NAMALWA (cell line): ENCODE data around the gene LINC00237.

Experiments
- DNase-seq: peaks from one replicate; pipeline ENCODE4 v3.0.0-alpha.2; 2015; ENCODE audit warnings: low spot score

LINC00237 gene

GRCh38 chr20:21125072-21125848 lies 19.1 kb upstream of the LINC00237 start:
- no peak for DNase-seq

GRCh38 chr20:21124190-21124589 lies 18.0 kb upstream of the LINC00237 start:
- no peak for DNase-seq

DNA sequence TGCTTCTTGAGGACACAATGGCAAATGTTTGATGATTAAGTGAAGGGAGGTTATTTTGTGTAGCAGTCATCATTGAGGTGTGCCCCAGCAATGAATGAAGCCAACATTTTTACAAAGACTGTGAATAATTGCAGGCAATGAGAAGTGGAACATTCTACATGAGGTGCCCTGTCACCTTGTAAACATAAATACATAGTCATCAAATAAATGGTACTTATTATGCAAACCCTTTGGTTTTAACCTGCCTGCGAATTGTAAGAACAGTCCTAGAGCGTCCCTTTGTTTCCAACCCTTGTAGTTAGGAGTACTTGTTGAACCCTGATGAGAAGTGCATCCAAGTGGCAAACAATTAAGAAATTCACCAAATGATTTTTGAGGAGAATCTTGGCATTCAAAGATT lies 12.6 kb upstream of the LINC00237 start:
- DNase-seq = no peak

GRCh38 chr20:21118138-21118537 lies 12.0 kb upstream of the LINC00237 start:
- DNase-seq = no peak

- DNase-seq = no peak
Measured at GRCh38 chr20:21117521-21117920, 11.4 kb upstream of the LINC00237 start.

- DNase-seq = no peak
Measured at GRCh38 chr20:21114584-21114983, 8.4 kb upstream of the LINC00237 start.

- DNase-seq = no peak
Measured at GRCh38 chr20:21113697-21114096, 7.5 kb upstream of the LINC00237 start.

DNA sequence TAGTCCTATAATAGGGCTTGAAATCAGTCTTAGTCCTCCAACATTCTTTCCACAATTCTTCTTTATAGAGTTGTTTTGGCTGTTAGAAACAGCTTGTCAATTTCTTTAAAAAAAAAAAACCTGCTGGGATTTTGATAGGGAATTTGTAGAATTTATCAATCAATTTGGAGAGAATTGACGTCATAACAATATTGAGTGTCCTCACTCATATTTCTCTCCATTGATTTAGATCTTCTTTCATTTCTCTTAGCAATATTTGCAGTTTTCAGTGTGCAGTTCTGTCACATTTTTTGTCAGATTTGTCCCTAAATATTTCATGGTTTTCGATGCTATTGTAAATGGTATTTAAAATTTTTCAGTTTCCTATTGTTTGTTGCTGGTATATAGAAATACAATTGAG lies 5.3 kb upstream of the LINC00237 start:
- DNase-seq = no peak

DNA sequence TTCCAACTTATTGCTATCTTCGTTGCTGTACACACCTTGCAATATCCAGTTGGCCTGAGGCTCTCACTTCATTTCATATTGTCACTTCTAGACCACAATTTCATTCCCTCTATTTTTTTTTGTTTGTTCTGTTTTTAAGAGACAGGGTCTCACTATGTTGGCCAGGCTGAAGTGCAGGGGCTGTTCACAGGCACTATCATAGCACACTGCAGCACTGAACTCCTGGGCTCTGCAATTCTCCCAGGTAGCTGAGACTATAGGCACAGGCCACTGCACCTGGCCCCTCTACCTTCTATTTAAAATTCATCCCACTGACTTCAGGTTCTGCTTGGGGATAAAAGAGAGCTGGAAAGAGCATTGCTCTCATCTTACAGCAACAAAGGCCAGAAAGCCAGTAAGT lies 4.7 kb upstream of the LINC00237 start:
- DNase-seq = no peak

DNA sequence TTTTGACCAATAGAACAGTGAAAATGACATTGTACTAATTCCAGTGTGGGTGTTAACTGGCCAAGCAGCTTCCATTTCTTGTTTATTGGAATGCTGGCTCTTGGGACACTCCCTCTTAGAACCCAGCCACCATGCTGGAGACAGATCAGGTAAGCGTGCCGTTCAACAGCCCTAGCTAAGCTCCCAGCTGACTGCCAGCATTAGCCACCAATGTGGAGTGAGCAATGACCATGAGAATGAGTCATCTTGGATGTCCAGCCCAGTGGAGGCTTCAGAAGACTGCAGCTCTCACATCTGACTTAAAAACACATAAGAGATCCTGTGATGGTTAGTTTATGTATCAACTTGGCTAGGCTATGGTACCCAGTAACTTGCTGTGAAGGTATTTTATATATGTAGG lies 3.0 kb upstream of the LINC00237 start:
- DNase-seq = no peak

DNA sequence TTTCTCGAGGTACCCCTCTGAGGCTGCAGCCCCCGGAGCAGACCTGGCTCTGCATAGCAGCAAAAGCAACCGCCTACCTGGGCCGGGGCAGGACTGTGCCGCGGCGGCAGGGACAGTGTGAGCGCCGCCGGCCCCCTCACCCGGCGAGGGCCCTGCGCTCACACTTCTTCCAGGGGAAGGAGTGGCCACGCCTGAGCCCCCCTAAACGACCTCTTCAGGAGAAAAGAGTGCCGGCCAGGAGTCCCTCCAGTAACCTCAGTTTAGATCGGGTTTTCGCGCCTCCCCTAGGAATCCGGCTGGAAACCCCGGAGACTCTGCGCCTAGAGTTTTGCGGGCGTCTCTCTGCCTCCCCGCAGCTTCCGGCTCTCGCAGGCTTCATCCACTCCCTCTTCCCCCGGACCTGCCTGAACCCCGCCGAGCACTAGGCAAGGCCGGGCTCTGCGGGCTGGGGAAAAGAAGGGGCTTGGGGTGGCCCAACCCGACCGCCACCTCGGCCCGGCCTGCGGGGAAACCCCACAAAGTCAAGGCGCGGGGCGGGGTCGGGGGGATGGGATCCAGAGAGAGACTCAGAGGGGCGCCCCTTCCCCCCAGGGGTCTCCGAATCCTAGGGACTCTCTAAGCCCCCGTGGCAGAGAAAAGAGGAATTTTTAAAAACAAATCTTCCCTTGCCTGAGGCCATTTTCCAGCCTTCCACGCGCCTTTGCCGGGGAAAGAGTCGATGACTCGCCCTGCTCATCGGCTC lies 558 bp downstream of the LINC00237 start:
- no peak for DNase-seq

DNA sequence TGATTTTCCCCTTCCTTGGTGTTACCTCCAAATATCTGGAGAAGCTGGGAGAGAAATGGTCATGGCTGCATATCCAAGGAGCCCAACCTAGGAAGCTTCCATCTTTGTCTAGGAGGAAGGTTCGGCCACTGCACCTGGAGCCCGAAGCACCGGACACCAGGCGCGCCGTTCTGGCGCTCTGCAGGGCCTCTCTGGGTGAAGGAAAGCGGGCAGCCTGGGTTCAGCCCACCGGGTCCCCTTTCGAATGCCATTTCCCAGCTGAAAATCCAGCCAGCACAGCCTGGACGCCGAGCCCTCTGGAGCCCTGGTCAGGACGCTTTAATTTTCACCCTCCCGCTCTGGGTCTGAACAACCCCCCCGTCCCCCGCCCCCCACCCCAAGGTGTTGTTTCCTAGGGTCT lies 1.2 kb downstream of the LINC00237 start:
- no peak for DNase-seq

- no peak for DNase-seq
Measured at GRCh38 chr20:21104466-21104761, 1.7 kb downstream of the LINC00237 start.

GRCh38 chr20:21103582-21104465 lies 2.3 kb downstream of the LINC00237 start:
- no peak for DNase-seq

- no peak for DNase-seq
Measured at GRCh38 chr20:21102603-21103311, 3.4 kb downstream of the LINC00237 start.

- no peak for DNase-seq
Measured at GRCh38 chr20:21101932-21102575, 4.1 kb downstream of the LINC00237 start.

GRCh38 chr20:21101453-21101931 lies 4.7 kb downstream of the LINC00237 start:
- DNase-seq = no peak

GRCh38 chr20:21100578-21101452 lies 5.3 kb downstream of the LINC00237 start:
- DNase-seq = no peak

- DNase-seq = peak; percentile 53
Measured at GRCh38 chr20:21099751-21100577, 6.2 kb downstream of the LINC00237 start.
